ENCODE measurements around the gene MED26. TPM values are rescaled to one million over a fixed set of nuclear protein-coding genes. Genes with fewer than 3 reads are reported as not detected.

The MED26 gene
- total and polyA plus RNA-seq, 2 experiments from 2014 or later: 7.4 to 15.4 TPM

GRCh38 chr19:16566702-16567101 is 61.3 kb downstream of the MED26 start:
- no peak overlapping the region for H2AFZ ChIP-seq
- no peak overlapping the region for H3K4me2 ChIP-seq
- no peaks in the 10 kb centered on the region for H3K27me3 ChIP-seq (ENCODE audit: insufficient read depth)
- TF ChIP-seq POLR2AphosphoS5 (IDR thresholded peaks at IDR 0.05; ENCODE audit: low read depth) (no peak), ZNF114 (CRISPR knock-in tag; IDR thresholded peaks at IDR 0.05) (no peak), JUNB (IDR thresholded peaks at IDR 0.05; ENCODE audit: unreplicated experiment) (no peak), ZNF331 (CRISPR knock-in tag; IDR thresholded peaks at IDR 0.05; ENCODE audit: low read depth) (no peak)
- TF ChIP-seq, protein P1, sequence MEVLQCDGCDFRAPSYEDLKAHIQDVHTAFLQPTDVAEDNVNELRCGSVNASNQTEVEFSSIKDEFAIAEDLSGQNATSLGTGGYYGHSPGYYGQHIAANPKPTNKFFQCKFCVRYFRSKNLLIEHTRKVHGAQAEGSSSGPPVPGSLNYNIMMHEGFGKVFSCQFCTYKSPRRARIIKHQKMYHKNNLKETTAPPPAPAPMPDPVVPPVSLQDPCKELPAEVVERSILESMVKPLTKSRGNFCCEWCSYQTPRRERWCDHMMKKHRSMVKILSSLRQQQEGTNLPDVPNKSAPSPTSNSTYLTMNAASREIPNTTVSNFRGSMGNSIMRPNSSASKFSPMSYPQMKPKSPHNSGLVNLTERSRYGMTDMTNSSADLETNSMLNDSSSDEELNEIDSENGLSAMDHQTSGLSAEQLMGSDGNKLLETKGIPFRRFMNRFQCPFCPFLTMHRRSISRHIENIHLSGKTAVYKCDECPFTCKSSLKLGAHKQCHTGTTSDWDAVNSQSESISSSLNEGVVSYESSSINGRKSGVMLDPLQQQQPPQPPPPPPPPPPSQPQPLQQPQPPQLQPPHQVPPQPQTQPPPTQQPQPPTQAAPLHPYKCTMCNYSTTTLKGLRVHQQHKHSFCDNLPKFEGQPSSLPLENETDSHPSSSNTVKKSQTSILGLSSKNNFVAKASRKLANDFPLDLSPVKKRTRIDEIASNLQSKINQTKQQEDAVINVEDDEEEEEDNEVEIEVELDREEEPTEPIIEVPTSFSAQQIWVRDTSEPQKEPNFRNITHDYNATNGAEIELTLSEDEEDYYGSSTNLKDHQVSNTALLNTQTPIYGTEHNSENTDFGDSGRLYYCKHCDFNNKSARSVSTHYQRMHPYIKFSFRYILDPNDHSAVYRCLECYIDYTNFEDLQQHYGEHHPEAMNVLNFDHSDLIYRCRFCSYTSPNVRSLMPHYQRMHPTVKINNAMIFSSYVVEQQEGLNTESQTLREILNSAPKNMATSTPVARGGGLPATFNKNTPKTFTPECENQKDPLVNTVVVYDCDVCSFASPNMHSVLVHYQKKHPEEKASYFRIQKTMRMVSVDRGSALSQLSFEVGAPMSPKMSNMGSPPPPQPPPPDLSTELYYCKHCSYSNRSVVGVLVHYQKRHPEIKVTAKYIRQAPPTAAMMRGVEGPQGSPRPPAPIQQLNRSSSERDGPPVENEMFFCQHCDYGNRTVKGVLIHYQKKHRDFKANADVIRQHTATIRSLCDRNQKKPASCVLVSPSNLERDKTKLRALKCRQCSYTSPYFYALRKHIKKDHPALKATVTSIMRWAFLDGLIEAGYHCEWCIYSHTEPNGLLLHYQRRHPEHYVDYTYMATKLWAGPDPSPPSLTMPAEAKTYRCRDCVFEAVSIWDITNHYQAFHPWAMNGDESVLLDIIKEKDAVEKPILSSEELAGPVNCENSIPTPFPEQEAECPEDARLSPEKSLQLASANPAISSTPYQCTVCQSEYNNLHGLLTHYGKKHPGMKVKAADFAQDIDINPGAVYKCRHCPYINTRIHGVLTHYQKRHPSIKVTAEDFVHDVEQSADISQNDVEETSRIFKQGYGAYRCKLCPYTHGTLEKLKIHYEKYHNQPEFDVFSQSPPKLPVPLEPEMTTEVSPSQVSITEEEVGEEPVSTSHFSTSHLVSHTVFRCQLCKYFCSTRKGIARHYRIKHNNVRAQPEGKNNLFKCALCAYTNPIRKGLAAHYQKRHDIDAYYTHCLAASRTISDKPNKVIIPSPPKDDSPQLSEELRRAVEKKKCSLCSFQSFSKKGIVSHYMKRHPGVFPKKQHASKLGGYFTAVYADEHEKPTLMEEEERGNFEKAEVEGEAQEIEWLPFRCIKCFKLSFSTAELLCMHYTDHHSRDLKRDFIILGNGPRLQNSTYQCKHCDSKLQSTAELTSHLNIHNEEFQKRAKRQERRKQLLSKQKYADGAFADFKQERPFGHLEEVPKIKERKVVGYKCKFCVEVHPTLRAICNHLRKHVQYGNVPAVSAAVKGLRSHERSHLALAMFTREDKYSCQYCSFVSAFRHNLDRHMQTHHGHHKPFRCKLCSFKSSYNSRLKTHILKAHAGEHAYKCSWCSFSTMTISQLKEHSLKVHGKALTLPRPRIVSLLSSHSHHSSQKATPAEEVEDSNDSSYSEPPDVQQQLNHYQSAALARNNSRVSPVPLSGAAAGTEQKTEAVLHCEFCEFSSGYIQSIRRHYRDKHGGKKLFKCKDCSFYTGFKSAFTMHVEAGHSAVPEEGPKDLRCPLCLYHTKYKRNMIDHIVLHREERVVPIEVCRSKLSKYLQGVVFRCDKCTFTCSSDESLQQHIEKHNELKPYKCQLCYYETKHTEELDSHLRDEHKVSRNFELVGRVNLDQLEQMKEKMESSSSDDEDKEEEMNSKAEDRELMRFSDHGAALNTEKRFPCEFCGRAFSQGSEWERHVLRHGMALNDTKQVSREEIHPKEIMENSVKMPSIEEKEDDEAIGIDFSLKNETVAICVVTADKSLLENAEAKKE (CRISPR knock-in tag; IDR thresholded peaks at IDR 0.05): no peak
- TF ChIP-seq, protein P2, sequence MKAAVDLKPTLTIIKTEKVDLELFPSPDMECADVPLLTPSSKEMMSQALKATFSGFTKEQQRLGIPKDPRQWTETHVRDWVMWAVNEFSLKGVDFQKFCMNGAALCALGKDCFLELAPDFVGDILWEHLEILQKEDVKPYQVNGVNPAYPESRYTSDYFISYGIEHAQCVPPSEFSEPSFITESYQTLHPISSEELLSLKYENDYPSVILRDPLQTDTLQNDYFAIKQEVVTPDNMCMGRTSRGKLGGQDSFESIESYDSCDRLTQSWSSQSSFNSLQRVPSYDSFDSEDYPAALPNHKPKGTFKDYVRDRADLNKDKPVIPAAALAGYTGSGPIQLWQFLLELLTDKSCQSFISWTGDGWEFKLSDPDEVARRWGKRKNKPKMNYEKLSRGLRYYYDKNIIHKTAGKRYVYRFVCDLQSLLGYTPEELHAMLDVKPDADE (IDR thresholded peaks at IDR 0.05): no peak
- peaks cover 11% of the 10 kb centered on the region for H4K20me1 ChIP-seq (replicated peaks; ENCODE audit: insufficient read depth)
- no peak overlapping the region for H3K27ac ChIP-seq (ENCODE audit: low read depth)
- peaks cover 5% of the 10 kb centered on the region; the same call in 1 of the 2 replicates for H3K4me1 ChIP-seq (ENCODE audit: insufficient read depth)
- Mint-ChIP-seq H3K4me1 (peaks cover 4% of the 10 kb centered on the region), H3K36me3 (ENCODE audit: low read depth) (peaks cover 54% of the 10 kb centered on the region), H3K4me3 (no peak overlapping the region), H3K9me3 (no peaks in the 10 kb centered on the region), H3K27me3 (ENCODE audit: insufficient read depth, low read depth, poor library complexity) (peaks cover 2% of the 10 kb centered on the region), H3K27ac (no peak overlapping the region)
- DNase-seq (ENCODE audit: low spot score): no peak
- H3K79me2 ChIP-seq (replicated peaks; ENCODE audit: insufficient read depth): peaks cover 29% of the 10 kb centered on the region
- peaks cover 12% of the 10 kb centered on the region; the same call in 1 of the 2 replicates for H3F3A ChIP-seq (replicated peaks; ENCODE audit: low read depth)
- H3K9me2 ChIP-seq (ENCODE audit: insufficient read depth): no peaks in the 10 kb centered on the region
- no peak overlapping the region for H3K4me3 ChIP-seq
- H3K36me3 ChIP-seq (ENCODE audit: insufficient read depth): peaks cover 19% of the 10 kb centered on the region
- no peak for ATAC-seq
